WTC11 (cell line): ENCODE results near the gene FPR1.

Source experiments
- ESRRA ChIP-seq: sonication (generic); formaldehyde crosslinking; IDR thresholded peaks from 2 replicates; pipeline ENCODE4 v1.8.1; 2022; ENCODE audit warnings: mild to moderate bottlenecking, missing genetic modification reagents, borderline replicate concordance
- NFYB ChIP-seq: sonication (generic); formaldehyde crosslinking; conservative IDR thresholded peaks from 2 replicates; pipeline ENCODE4 v1.8.0; 2022; ENCODE audit warnings: low read depth, missing genetic modification reagents
- NR2C2 ChIP-seq: sonication (generic); formaldehyde crosslinking; IDR thresholded peaks from 2 replicates; pipeline ENCODE4 v1.8.0; 2022; ENCODE audit warnings: mild to moderate bottlenecking, missing genetic modification reagents
- RORB ChIP-seq: fragments of 250-450 bp; sonication (Bioruptor Pico); IDR thresholded peaks from 2 replicates; pipeline ENCODE4 v1.9.0; 2021; ENCODE audit warnings: mild to moderate bottlenecking
- SMAD3 ChIP-seq: sonication (generic); formaldehyde crosslinking; IDR thresholded peaks from 2 replicates; pipeline ENCODE4 v1.8.0; 2022; ENCODE audit warnings: missing genetic modification reagents, mild to moderate bottlenecking, borderline replicate concordance
- TF ChIP-seq, protein P1 (sequence below): fragments of 200-600 bp; IDR thresholded peaks from 2 replicates; pipeline ENCODE4 v1.8.0; 2022; ENCODE audit warnings: antibody characterized with exemption
- TF ChIP-seq, protein P2 (sequence below): sonication (generic); formaldehyde crosslinking; IDR thresholded peaks from 2 replicates; pipeline ENCODE4 v1.8.0; 2022; ENCODE audit warnings: mild to moderate bottlenecking, missing genetic modification reagents
- TF ChIP-seq, protein P3 (sequence below): sonication (generic); formaldehyde crosslinking; IDR thresholded peaks from 2 replicates; pipeline ENCODE4 v1.8.0; 2022; ENCODE audit warnings: mild to moderate bottlenecking, missing genetic modification reagents

DNA sequence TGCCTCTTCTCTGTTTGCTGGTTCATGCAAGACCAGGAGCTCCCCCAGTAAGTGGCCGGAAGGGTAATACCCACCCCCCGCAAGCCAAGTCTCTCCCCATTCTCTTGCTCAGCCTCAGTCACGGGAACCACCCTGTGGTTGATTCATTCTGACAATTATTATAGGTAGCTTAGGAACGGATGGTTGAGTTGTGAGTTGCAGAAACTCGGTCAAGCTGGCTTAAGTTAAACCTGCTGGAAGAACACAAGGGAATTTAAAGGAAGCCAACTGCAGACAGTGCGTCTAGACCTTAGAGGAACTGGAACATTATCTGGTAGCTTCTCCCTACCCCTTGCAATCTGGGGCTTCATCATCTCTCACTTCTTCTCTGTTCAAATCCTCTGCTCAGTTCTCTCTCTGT is 8.9 kb downstream of the FPR1 start:
- TF ChIP-seq, protein P1, sequence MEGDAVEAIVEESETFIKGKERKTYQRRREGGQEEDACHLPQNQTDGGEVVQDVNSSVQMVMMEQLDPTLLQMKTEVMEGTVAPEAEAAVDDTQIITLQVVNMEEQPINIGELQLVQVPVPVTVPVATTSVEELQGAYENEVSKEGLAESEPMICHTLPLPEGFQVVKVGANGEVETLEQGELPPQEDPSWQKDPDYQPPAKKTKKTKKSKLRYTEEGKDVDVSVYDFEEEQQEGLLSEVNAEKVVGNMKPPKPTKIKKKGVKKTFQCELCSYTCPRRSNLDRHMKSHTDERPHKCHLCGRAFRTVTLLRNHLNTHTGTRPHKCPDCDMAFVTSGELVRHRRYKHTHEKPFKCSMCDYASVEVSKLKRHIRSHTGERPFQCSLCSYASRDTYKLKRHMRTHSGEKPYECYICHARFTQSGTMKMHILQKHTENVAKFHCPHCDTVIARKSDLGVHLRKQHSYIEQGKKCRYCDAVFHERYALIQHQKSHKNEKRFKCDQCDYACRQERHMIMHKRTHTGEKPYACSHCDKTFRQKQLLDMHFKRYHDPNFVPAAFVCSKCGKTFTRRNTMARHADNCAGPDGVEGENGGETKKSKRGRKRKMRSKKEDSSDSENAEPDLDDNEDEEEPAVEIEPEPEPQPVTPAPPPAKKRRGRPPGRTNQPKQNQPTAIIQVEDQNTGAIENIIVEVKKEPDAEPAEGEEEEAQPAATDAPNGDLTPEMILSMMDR: no peak
- TF ChIP-seq, protein P2, sequence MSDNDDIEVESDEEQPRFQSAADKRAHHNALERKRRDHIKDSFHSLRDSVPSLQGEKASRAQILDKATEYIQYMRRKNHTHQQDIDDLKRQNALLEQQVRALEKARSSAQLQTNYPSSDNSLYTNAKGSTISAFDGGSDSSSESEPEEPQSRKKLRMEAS (CRISPR knock-in tag): no peak
- TF ChIP-seq SMAD3 (no peak), RORB (CRISPR knock-in tag) (no peak), ESRRA (no peak), NR2C2 (CRISPR knock-in tag) (no peak), NFYB (no peak)
- TF ChIP-seq, protein P3, sequence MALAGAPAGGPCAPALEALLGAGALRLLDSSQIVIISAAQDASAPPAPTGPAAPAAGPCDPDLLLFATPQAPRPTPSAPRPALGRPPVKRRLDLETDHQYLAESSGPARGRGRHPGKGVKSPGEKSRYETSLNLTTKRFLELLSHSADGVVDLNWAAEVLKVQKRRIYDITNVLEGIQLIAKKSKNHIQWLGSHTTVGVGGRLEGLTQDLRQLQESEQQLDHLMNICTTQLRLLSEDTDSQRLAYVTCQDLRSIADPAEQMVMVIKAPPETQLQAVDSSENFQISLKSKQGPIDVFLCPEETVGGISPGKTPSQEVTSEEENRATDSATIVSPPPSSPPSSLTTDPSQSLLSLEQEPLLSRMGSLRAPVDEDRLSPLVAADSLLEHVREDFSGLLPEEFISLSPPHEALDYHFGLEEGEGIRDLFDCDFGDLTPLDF: no peak
